Measurements from ENCODE around the gene CCN6.

CCN6 gene

DNA sequence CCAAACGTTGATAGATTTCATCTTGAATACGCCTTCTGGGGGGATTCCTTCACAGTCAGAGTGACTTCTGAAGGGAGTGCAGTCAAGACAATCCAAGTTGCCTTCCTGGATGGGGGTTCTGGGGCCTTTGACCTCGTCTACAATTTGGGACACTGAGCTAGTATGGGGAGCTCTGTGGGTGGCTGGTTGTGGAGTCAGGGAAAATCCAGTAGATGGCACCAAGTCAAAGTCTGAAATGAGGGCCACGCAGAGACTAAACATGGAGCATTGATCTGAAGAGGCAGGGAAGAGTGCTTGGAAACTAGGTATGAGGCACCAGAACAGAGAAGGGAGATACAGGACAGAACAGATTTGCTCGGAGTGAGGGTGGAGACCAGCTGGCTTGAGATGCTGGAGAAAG lies 43.6 kb upstream of the CCN6 start:
- no peaks in the 10 kb centered on the region for H3K36me3 ChIP-seq (replicated peaks; ENCODE audit: insufficient read depth, low read length)
- H2AFZ ChIP-seq (ENCODE audit: low read length), result no peak overlapping the region
- no peaks in the 10 kb centered on the region for H3K9me3 ChIP-seq (replicated peaks; ENCODE audit: insufficient read depth, low read length)
- H3K79me2 ChIP-seq (ENCODE audit: low read length), result no peaks in the 10 kb centered on the region
- no peak overlapping the region for H3K4me2 ChIP-seq (ENCODE audit: low read depth, low read length)
- TF ChIP-seq, protein P1, sequence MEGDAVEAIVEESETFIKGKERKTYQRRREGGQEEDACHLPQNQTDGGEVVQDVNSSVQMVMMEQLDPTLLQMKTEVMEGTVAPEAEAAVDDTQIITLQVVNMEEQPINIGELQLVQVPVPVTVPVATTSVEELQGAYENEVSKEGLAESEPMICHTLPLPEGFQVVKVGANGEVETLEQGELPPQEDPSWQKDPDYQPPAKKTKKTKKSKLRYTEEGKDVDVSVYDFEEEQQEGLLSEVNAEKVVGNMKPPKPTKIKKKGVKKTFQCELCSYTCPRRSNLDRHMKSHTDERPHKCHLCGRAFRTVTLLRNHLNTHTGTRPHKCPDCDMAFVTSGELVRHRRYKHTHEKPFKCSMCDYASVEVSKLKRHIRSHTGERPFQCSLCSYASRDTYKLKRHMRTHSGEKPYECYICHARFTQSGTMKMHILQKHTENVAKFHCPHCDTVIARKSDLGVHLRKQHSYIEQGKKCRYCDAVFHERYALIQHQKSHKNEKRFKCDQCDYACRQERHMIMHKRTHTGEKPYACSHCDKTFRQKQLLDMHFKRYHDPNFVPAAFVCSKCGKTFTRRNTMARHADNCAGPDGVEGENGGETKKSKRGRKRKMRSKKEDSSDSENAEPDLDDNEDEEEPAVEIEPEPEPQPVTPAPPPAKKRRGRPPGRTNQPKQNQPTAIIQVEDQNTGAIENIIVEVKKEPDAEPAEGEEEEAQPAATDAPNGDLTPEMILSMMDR (IDR thresholded peaks at IDR 0.05; ENCODE audit: low read length), result no peak
- TF ChIP-seq EZH2 (optimal IDR thresholded peaks at IDR 0.05; ENCODE audit: low read depth, low read length), result no peak
- no peaks in the 10 kb centered on the region for H3K27me3 ChIP-seq (replicated peaks; ENCODE audit: insufficient read depth, low read length)
- no peak overlapping the region for H3K4me3 ChIP-seq (ENCODE audit: low read length)
- no peak for DNase-seq
- no peak overlapping the region for H3K27ac ChIP-seq (ENCODE audit: low read length)
- H3K9me2 ChIP-seq (replicated peaks; ENCODE audit: insufficient read depth, low read length), result no peaks in the 10 kb centered on the region
- no peaks in the 10 kb centered on the region for H3K4me1 ChIP-seq (ENCODE audit: low read length)
- H4K20me1 ChIP-seq (ENCODE audit: insufficient read depth, low read length), result no peaks in the 10 kb centered on the region
- no peaks in the 10 kb centered on the region for H3F3A ChIP-seq (ENCODE audit: insufficient read depth, low read length)
- H3K9ac ChIP-seq (ENCODE audit: low read length), result no peak overlapping the region

DNA sequence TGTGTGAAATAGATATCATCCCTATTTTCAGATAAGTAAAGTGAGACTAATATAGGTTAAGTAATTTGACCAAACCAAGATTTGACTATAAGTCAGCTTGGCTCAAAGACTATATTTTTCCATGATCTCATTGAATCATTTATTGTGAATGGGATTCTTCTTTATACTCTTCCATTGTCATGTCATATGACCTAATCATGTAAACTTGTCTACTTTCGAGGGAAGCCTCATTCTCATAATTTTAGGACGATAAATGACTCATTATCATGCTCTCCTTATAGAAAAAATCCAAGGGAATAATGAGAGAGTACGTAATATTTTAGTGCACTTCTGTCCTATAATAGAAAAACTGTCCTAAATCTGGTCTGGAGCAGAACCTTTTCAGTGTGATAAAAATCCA lies 40.9 kb upstream of the CCN6 start:
- Histone ChIP-seq H3K79me2 (ENCODE audit: low read length) (no peaks in the 10 kb centered on the region), H3K27me3 (replicated peaks; ENCODE audit: insufficient read depth, low read length) (no peaks in the 10 kb centered on the region), H3K36me3 (replicated peaks; ENCODE audit: insufficient read depth, low read length) (no peaks in the 10 kb centered on the region), H3K4me2 (ENCODE audit: low read depth, low read length) (no peak overlapping the region), H3F3A (ENCODE audit: insufficient read depth, low read length) (no peaks in the 10 kb centered on the region), H2AFZ (ENCODE audit: low read length) (no peak overlapping the region), H4K20me1 (ENCODE audit: insufficient read depth, low read length) (no peaks in the 10 kb centered on the region), H3K4me1 (ENCODE audit: low read length) (no peaks in the 10 kb centered on the region), H3K9me3 (replicated peaks; ENCODE audit: insufficient read depth, low read length) (no peaks in the 10 kb centered on the region), H3K9ac (ENCODE audit: low read length) (no peak overlapping the region), H3K9me2 (replicated peaks; ENCODE audit: insufficient read depth, low read length) (no peaks in the 10 kb centered on the region), H3K4me3 (ENCODE audit: low read length) (no peak overlapping the region), H3K27ac (ENCODE audit: low read length) (no peak overlapping the region)
- DNase-seq, result no peak
- TF ChIP-seq EZH2phosphoT487 (IDR thresholded peaks at IDR 0.05; ENCODE audit: low read length) (no peak), EZH2 (optimal IDR thresholded peaks at IDR 0.05; ENCODE audit: low read depth, low read length) (no peak)

DNA sequence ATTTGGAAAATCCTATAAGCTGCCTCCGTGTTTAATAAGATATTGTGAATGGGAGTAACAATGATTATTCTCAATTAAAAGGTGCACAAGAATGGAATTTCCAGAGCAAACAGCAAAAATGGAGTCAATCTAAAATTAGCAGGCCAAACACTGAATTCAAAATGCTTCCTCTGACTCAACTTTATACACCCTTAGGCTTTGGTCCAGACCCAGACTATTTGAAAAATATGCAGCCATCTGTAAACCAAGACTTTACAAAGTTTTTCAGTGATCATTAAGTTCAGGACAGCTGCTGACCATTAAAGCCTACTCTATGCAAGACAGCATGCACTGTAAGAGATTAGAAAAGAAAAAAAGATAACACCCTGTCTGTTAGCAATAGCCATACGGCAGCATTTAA lies 39.4 kb upstream of the CCN6 start:
- H3K27ac ChIP-seq (ENCODE audit: low read length), result no peak overlapping the region
- H3K79me2 ChIP-seq (ENCODE audit: low read length), result no peaks in the 10 kb centered on the region
- H3K27me3 ChIP-seq (replicated peaks; ENCODE audit: insufficient read depth, low read length), result no peaks in the 10 kb centered on the region
- no peak for DNase-seq
- no peaks in the 10 kb centered on the region for H3K4me1 ChIP-seq (ENCODE audit: low read length)
- TF ChIP-seq, protein P1 (IDR thresholded peaks at IDR 0.05; ENCODE audit: low read length), result no peak
- no peak for TF ChIP-seq EZH2 (optimal IDR thresholded peaks at IDR 0.05; ENCODE audit: low read depth, low read length)
- no peak for TF ChIP-seq EZH2phosphoT487 (IDR thresholded peaks at IDR 0.05; ENCODE audit: low read length)
- H3F3A ChIP-seq (ENCODE audit: insufficient read depth, low read length), result no peaks in the 10 kb centered on the region
- H2AFZ ChIP-seq (ENCODE audit: low read length), result no peak overlapping the region
- H3K4me3 ChIP-seq (ENCODE audit: low read length), result no peak overlapping the region
- H3K36me3 ChIP-seq (replicated peaks; ENCODE audit: insufficient read depth, low read length), result no peaks in the 10 kb centered on the region
- H4K20me1 ChIP-seq (ENCODE audit: insufficient read depth, low read length), result no peaks in the 10 kb centered on the region
- H3K9me3 ChIP-seq (replicated peaks; ENCODE audit: insufficient read depth, low read length), result no peaks in the 10 kb centered on the region
- H3K9ac ChIP-seq (ENCODE audit: low read length), result no peak overlapping the region
- H3K4me2 ChIP-seq (ENCODE audit: low read depth, low read length), result no peak overlapping the region
- H3K9me2 ChIP-seq (replicated peaks; ENCODE audit: insufficient read depth, low read length), result no peaks in the 10 kb centered on the region

DNA sequence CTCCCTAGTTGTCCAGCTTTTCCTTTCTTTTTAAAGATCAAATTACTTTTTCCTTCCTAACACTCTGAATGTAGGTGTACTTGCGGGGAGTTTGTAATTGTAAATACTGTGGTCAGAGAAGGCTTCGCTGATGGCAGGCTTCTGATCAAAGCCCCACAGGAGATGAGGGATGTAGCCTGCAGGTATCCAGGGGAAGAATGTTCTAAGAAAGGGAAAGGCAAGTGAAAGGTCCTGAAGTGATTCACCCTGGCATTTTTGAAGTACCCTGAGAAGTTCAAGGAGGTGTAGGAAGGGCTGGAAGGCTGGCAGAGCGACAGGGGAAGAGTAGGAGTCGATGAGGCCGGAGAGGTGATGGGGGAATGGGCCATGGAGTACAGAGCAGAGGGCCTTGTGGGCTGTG lies 38.2 kb upstream of the CCN6 start:
- H3K79me2 ChIP-seq (ENCODE audit: low read length), result no peaks in the 10 kb centered on the region
- no peak overlapping the region for H2AFZ ChIP-seq (ENCODE audit: low read length)
- H3K27ac ChIP-seq (ENCODE audit: low read length), result no peak overlapping the region
- no peak overlapping the region for H3K9ac ChIP-seq (ENCODE audit: low read length)
- no peaks in the 10 kb centered on the region for H3K9me3 ChIP-seq (replicated peaks; ENCODE audit: insufficient read depth, low read length)
- no peaks in the 10 kb centered on the region for H4K20me1 ChIP-seq (ENCODE audit: insufficient read depth, low read length)
- no peaks in the 10 kb centered on the region for H3K27me3 ChIP-seq (replicated peaks; ENCODE audit: insufficient read depth, low read length)
- no peaks in the 10 kb centered on the region for H3K36me3 ChIP-seq (replicated peaks; ENCODE audit: insufficient read depth, low read length)
- H3K4me1 ChIP-seq (ENCODE audit: low read length), result no peaks in the 10 kb centered on the region
- no peaks in the 10 kb centered on the region for H3K9me2 ChIP-seq (replicated peaks; ENCODE audit: insufficient read depth, low read length)
- H3F3A ChIP-seq (ENCODE audit: insufficient read depth, low read length), result no peaks in the 10 kb centered on the region
- TF ChIP-seq EZH2 (optimal IDR thresholded peaks at IDR 0.05; ENCODE audit: low read depth, low read length), result no peak
- TF ChIP-seq, protein P1 (IDR thresholded peaks at IDR 0.05; ENCODE audit: low read length), result no peak
- no peak for TF ChIP-seq EZH2phosphoT487 (IDR thresholded peaks at IDR 0.05; ENCODE audit: low read length)
- H3K4me3 ChIP-seq (ENCODE audit: low read length), result no peak overlapping the region
- no peak overlapping the region for H3K4me2 ChIP-seq (ENCODE audit: low read depth, low read length)
- DNase-seq, result no peak

Data from MM.1S (cell line).